Breast epithelium (tissue), 4 donors: ENCODE measurements around the gene INTS1. TPM values are rescaled to one million over a fixed set of nuclear protein-coding genes. Genes with fewer than 3 reads are reported as not detected.

ENCODE experiments used
- DNase-seq, 2 donors: peaks; one replicate each; pipeline ENCODE4 v3.0.0-alpha.2; 2019; ENCODE audit warnings: low spot score in 2 of 2
- H3K27ac ChIP-seq, 2 donors: fragments of 200-600 bp; sonication (generic) in 1 of 2; one replicate each; pipeline ENCODE4 v1.5.1; 2016 to 2019; ENCODE audit warnings: mild to moderate bottlenecking in 1 of 2
- H3K27me3 ChIP-seq, 2 donors: fragments of 200-600 bp; sonication (generic) in 1 of 2; one replicate each; pipeline versions ENCODE4 v1.5.1 to v1.6.0; 2017 to 2019; ENCODE audit warnings: control low read depth in 1 of 2, mild to moderate bottlenecking in 1 of 2
- H3K36me3 ChIP-seq: fragments of 200-600 bp; one replicate; pipeline ENCODE4 v1.5.1; 2019
- H3K4me1 ChIP-seq, 2 donors: fragments of 200-600 bp; sonication (generic); one replicate each; pipeline ENCODE4 v1.5.1; 2016 to 2019; ENCODE audit warnings: control low read depth in 1 of 2
- H3K4me3 ChIP-seq, 3 donors: fragments of 200-600 bp; sonication (generic); 1 replicate in 2 of 3; 2 replicates in 1 of 3; pipeline ENCODE4 v1.5.1; 2016 to 2019; ENCODE audit warnings: mild to moderate bottlenecking in 3 of 3, moderate library complexity in 2 of 3
- H3K9me3 ChIP-seq, 2 donors: fragments of 200-600 bp; sonication (generic) in 1 of 2; one replicate each; pipeline ENCODE4 v1.5.1; 2016 to 2019; ENCODE audit warnings: control low read depth in 1 of 2
- CTCF ChIP-seq, 3 donors: fragments of 450-650 bp; IDR thresholded peaks; one replicate each; pipeline ENCODE4 v1.5.1; 2016 to 2017; ENCODE audit warnings: antibody characterized with exemption in 3 of 3, mild to moderate bottlenecking in 3 of 3, moderate library complexity in 3 of 3
- POLR2A ChIP-seq: fragments of 450-650 bp; IDR thresholded peaks from one replicate; pipeline ENCODE4 v1.6.1; 2016; ENCODE audit warnings: antibody characterized with exemption, mild to moderate bottlenecking, moderate library complexity
- POLR2AphosphoS5 ChIP-seq, 3 donors: sonication (generic); formaldehyde crosslinking; IDR thresholded peaks; one replicate each; pipeline ENCODE4 v1.6.1; 2017; ENCODE audit warnings: antibody characterized with exemption in 3 of 3
- intact Hi-C: fragments of 100-400 bp; cut with DNase I; formaldehyde crosslinking; loops from one replicate; pipeline ENCODE4 v1.15.1; 2023; ENCODE audit warnings: low total_unique reads
- total RNA-seq, 3 donors: library from RNA; depleted of rRNA; stranded (reverse); fragments of >200 nt; gene quantifications; one replicate each; pipeline ENCODE4 v1.1.0, GENCODE V29; 2016

The INTS1 gene
- 10 to 100 TPM; 27.5 to 32.1 (median 27.7) TPM for total RNA-seq

GRCh38 chr7:1503816-1504775, at the start of gene INTS1:
INTS1 (minus strand) TSS chr7:1504389; CDS start chr7:1503960, 429 bp downstream.
- peak within 1 kb of the TSS; percentile 99 to 100 (median 100) for H3K4me3 ChIP-seq
- TF ChIP-seq POLR2A (no peak), CTCF (IDR thresholded peaks at IDR 0.05) (peak; percentile 49 to 94 (median 58)), POLR2AphosphoS5 (IDR thresholded peaks at IDR 0.05) (peak; percentile 78 to 85 (median 79))
- intact Hi-C loops: no loop called here
- peaks cover 0 to 16% of the 10 kb centered on the region in 2 donors for H3K4me1 ChIP-seq
- no peaks in the 10 kb centered on the region for H3K27me3 ChIP-seq
- H3K27ac ChIP-seq: peak within 1 kb of the TSS; percentile 64 to 74
- H3K9me3 ChIP-seq: no peaks in the 10 kb centered on the region
- DNase-seq: peak; percentile 87 to 93
- H3K36me3 ChIP-seq: no peaks in the 10 kb centered on the region

- no peaks in the 10 kb centered on the region for H3K9me3 ChIP-seq
- intact Hi-C loops: no loop called here
- TF ChIP-seq POLR2A: no peak
- no peak for TF ChIP-seq POLR2AphosphoS5 (IDR thresholded peaks at IDR 0.05)
- no peak for TF ChIP-seq CTCF (IDR thresholded peaks at IDR 0.05)
Observed at GRCh38 chr7:1553512-1554210, 49.5 kb upstream of the INTS1 start.

GRCh38 chr7:1552200-1552599, 48.0 kb upstream of the INTS1 start:
- no peak overlapping the region for H3K4me3 ChIP-seq
- no peaks in the 10 kb centered on the region for H3K27me3 ChIP-seq
- DNase-seq: no peak
- no peaks in the 10 kb centered on the region for H3K36me3 ChIP-seq
- TF ChIP-seq CTCF (IDR thresholded peaks at IDR 0.05) (no peak), POLR2AphosphoS5 (IDR thresholded peaks at IDR 0.05) (no peak), POLR2A (no peak)
- intact Hi-C loops: no loop called here
- H3K27ac ChIP-seq: no peak overlapping the region
- H3K4me1 ChIP-seq: peaks cover 7 to 13% of the 10 kb centered on the region in 2 donors
- H3K9me3 ChIP-seq: no peaks in the 10 kb centered on the region

More at GRCh38 chr7:1553512-1554210, 49.5 kb upstream of the INTS1 start:
- H3K4me1 ChIP-seq: peaks cover 10 to 22% of the 10 kb centered on the region in 2 donors
- H3K4me3 ChIP-seq: no peak overlapping the region
- H3K27me3 ChIP-seq: no peaks in the 10 kb centered on the region
- DNase-seq: no peak
- H3K36me3 ChIP-seq: no peaks in the 10 kb centered on the region
- no peak overlapping the region for H3K27ac ChIP-seq

GRCh38 chr7:1550846-1551155, 46.6 kb upstream of the INTS1 start:
- Histone ChIP-seq H3K9me3 (no peaks in the 10 kb centered on the region), H3K27me3 (no peaks in the 10 kb centered on the region), H3K4me3 (no peak overlapping the region), H3K4me1 (peaks cover 3 to 13% of the 10 kb centered on the region in 2 donors), H3K27ac (no peak overlapping the region), H3K36me3 (no peaks in the 10 kb centered on the region)
- intact Hi-C loops: no loop called here
- TF ChIP-seq POLR2A (no peak), CTCF (IDR thresholded peaks at IDR 0.05) (no peak), POLR2AphosphoS5 (IDR thresholded peaks at IDR 0.05) (no peak)
- DNase-seq: no peak
